ENCODE results near the gene SLC9A3.

The SLC9A3 gene

DNA sequence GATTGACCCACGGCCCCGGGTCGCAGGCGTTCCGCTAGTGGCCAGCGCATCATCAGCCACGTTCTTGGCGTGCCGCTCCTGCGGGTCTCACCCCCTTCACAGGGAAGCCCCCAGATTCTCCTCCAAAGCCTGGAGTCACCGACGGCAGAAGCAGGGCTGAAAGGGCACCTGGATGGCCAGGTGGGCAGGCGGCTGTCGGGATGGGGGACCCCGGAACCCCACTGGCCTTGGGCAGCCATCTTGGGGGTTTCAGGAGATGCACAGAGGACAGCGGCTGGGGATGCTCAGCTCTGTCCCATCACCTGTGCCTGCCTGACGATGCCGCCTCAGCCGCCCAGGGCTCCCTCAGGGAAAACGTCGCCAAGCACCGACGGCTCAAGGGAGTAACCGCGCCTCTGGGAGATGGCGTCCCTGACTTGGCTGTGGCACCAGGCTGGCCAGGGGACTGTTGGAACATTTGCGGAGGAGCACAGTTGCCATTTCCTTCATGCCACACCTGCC lies 14.1 kb upstream of the SLC9A3 start:
- TF ChIP-seq, protein P1, sequence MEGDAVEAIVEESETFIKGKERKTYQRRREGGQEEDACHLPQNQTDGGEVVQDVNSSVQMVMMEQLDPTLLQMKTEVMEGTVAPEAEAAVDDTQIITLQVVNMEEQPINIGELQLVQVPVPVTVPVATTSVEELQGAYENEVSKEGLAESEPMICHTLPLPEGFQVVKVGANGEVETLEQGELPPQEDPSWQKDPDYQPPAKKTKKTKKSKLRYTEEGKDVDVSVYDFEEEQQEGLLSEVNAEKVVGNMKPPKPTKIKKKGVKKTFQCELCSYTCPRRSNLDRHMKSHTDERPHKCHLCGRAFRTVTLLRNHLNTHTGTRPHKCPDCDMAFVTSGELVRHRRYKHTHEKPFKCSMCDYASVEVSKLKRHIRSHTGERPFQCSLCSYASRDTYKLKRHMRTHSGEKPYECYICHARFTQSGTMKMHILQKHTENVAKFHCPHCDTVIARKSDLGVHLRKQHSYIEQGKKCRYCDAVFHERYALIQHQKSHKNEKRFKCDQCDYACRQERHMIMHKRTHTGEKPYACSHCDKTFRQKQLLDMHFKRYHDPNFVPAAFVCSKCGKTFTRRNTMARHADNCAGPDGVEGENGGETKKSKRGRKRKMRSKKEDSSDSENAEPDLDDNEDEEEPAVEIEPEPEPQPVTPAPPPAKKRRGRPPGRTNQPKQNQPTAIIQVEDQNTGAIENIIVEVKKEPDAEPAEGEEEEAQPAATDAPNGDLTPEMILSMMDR (IDR thresholded peaks at IDR 0.05; ENCODE audit: insufficient read depth, missing control alignments): no peak
- no peak for FAIRE-seq
- no peak for DNase-seq (ENCODE audit: insufficient read length, low spot score)

DNA sequence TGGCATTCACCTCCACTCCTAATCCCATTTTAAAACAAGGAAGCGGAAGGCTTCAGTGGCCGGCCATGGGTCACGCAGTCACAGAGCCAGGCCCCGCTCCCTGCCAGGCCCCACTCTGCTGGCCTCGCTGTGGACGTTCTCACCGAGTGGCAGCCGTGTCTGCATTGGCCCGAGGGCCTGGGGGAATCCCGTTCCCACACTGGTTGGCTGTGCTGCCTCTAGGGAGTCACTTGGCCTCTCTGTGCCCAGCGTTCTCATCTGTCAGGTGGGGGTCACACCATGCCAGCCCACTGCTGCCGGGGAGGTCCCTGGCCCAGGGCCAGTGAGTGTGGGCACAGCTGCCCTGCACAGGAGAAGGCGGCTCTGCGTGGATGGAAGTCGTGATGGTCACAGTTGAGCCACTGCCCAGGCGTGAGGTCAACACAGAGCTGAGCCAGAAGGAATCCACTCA lies 13.4 kb upstream of the SLC9A3 start:
- FAIRE-seq: no peak
- TF ChIP-seq, protein P1 (IDR thresholded peaks at IDR 0.05; ENCODE audit: insufficient read depth, missing control alignments): no peak
- no peak for DNase-seq (ENCODE audit: insufficient read length, low spot score)

DNA sequence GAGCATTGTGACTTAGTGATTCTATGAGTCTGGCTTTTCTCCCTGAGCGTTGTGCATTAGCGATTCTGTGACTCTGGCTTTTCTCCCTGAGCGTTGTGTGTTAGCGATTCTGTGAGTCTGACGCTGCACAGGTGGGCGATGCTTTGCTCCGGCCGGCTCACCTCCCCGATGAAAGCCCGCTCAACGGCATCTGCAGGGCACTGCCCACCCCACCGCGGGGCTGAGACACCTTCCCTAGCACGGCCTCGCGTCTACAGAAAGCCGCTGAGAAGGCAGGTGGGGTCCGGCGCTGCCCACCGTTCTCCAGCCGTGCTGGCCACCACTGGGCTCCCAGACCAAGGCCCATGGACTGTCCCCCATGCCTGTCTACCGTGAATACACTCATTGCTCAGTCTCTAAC lies 12.8 kb upstream of the SLC9A3 start:
- DNase-seq (ENCODE audit: insufficient read length, low spot score) (no peak), FAIRE-seq (no peak)
- TF ChIP-seq, protein P1 (IDR thresholded peaks at IDR 0.05; ENCODE audit: insufficient read depth, missing control alignments): no peak

DNA sequence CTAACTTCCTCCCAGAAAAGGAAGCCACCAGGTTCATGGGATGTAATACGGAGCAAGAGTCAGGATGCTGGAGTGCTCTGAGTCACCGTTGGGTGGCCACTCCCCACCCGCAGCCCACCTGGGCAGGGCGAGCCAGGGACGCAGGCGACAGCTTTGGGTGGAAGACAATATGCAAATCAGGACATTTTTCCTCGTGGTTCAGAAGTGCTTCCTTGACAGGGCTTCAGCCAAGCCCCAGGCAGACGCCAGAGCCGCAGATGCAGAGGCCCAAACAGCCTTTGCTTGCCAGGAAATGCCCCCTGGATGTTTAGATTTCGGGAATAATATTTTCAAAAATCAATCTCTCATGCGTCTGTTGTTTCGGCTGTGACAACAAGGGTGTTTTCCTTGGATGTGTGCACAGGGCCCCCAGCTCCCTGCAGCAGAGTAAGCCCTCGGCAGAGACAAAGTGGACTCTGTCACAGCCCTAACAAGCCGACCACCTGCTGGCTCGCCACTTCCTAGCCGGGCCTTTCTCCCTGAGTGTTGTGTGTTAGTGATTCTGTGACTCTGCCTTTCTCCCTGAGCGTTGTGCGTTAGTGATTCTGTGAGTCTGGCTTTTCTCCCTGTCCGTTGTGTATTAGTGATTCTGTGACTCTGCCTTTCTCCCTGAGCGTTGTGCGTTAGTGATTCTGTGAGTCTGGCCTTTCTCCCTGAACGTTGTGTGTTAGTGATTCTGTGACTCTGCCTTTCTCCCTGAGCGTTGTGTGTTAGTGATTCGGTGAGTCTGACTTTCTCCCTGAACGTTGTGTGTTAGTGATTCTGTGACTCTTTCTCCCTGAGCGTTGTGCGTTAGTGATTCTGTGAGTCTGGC lies 11.8 kb upstream of the SLC9A3 start:
- DNase-seq (ENCODE audit: insufficient read length, low spot score) (no peak), FAIRE-seq (no peak)
- TF ChIP-seq, protein P1 (IDR thresholded peaks at IDR 0.05; ENCODE audit: insufficient read depth, missing control alignments): no peak

DNA sequence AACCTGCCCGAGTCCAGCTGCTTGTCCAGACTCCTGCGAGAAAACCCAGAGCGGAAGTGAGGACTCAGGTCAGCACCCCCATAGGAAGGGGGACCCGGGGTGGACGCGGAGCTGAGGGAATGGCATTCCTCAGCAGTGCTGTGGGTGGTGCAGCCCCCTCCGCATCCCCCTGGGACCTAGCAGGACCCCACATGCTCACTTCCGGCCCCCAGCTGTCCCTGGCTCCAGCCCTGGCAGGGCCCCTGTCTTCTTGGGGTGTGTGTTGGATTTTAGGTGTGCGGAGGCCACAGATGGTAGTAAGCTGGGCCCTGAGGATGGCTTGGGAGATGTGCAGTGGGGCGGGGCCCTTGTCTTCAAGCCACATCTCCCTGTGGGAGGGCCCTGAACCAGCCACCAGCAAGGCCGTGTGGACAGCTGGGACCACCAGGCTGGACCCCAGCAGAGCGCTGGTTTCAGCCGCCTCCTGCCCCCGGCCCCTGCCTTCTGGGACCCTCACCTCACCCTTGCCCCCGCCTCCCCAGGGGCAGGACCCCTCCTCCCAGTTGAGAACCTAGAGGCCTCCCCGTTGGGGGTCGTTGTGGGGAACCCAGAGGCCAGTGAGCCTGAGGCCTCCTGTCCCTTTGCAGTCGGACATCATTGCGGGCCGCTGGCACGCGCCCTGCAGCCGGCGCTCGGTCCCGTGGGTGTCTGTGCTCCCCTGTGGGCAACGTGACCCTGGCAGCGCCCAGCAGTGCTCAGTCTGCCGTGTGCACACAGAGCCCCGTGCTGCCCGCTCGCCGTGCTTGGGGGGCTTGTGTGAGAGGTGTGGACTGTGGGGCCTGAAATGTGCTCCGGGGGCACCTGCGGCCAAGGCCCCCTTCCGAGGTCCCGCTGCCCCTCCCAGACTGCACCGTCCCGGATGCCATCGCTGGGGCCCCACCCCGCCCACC lies 10.8 kb upstream of the SLC9A3 start:
- DNase-seq (ENCODE audit: insufficient read length, low spot score): no peak
- TF ChIP-seq, protein P1 (IDR thresholded peaks at IDR 0.05; ENCODE audit: insufficient read depth, missing control alignments): no peak
- no peak for FAIRE-seq

DNA sequence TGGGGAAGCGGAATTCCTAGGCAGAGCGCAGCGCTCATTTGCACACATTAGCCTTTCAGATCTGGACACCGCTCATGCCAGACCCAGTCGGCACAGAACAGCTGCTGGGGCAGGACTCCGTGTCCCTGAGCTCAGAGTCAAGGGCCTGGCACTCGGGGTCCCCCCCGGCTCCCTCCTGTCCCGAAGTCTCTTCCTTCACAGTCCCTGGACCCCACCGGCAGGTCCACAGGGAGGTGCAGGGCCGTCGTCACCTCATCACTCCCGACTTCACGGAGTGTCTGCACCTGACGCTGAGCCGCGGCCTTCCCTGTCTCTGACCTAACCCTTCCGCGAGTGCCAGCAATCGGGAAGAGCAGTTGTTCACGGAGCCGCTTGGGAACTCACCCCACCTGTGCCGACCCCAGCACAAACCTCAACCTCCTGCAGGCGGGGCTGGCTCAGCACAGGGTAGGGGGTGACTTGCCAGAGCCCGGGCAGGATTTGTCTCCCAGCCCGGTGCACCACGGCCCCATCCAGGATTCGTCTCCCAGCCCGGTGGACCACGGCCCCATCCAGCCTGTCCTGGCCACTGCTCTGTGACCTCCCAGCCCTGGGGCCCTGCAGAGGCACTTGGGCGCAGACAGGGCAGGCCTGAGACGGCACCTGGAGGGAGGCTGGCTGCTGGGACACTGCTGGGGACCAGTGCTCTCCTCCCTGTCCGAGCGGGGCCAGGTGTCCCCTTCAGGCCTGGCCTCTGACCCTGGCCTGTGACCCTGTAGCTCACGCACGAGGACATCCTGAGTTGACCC lies 9.9 kb upstream of the SLC9A3 start:
- TF ChIP-seq, protein P1 (IDR thresholded peaks at IDR 0.05; ENCODE audit: insufficient read depth, missing control alignments): no peak
- no peak for FAIRE-seq
- DNase-seq (ENCODE audit: insufficient read length, low spot score): no peak
